Endometrial microvascular endothelial cells (primary cell): ENCODE measurements around the gene TAPT1. TPM values are rescaled to one million over a fixed set of nuclear protein-coding genes. Genes with fewer than 3 reads are reported as not detected.

Experiments used
- in situ Hi-C: cut with HindIII; loops from 2 replicates; pipeline ENCODE4 v1.10.0; 2017; ENCODE audit warnings: low sequenced_read_pairs, low pct_unique_long_range_greater_than_20kb; ENCODE audit errors: inconsistent ontology term
- total RNA-seq: library from RNA; depleted of rRNA; stranded (reverse); fragments of >200 nt; gene quantifications from one replicate; pipeline ENCODE4 v1.2.3, GENCODE V29; 2015; ENCODE audit errors: inconsistent ontology term

The TAPT1 gene
- total RNA-seq, 1 donor from 2014 or later, result 8.9 TPM

DNA sequence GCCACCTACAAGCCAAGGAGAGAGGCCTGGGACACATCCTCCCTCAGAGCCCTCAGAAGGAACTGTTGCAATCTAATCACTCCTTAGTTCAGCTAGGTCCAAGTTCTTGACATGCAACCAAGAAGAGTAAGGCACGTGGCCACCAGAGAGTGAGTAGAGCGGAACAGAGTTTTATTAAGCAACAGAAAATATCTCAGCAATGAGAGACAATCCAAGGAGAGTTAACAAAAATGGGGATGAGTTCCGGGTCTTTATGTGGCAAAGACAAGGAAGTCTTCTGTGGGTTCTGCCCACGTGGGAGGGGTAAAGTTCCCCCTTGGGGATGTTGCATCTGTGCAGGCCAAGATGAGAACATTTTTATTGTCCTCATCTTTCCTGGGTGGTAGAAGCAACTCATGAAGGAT, 104.0 kb downstream of the TAPT1 start:
- in situ Hi-C loops, result no loop called here

DNA sequence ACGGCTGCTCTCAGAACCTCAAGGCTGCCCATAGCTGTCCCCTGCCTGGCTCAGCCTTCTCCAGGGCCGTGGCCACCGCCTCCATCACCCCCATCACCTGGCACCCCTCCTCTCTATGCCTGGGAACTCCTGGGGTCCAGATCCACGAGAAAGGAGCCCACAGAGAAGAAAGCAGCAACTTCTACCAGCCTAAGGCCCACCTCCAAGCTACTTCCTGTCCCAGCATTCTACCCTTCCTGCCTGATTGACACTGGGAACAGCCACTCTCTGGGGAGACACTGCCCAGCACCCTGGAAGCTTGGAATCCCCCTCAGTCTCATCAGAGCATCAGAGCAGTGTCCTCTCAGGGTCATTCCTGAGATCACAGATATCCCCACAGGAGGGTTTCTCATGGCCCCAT, 105.6 kb downstream of the TAPT1 start:
- in situ Hi-C loops, result no loop called here

DNA sequence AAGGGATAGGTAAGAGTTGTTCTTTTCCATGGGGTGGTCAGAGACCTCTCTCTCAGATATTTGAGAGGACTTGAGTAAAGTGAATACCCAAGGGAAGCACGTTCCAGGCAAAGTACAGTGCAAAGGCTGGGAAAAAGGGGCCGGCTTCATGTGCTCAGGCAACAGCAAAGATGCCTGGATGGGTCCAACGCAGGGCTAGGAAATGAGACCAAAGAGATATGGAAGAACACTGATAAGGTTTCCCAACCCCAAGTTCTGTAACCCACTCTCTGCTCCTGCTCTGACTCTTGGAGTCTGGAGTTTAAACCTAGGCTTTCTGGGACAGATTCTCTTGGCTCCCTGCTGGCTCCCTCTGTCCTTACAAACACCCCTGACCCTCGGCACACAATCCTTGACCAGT, 106.3 kb downstream of the TAPT1 start:
- in situ Hi-C loops, result no loop called here

DNA sequence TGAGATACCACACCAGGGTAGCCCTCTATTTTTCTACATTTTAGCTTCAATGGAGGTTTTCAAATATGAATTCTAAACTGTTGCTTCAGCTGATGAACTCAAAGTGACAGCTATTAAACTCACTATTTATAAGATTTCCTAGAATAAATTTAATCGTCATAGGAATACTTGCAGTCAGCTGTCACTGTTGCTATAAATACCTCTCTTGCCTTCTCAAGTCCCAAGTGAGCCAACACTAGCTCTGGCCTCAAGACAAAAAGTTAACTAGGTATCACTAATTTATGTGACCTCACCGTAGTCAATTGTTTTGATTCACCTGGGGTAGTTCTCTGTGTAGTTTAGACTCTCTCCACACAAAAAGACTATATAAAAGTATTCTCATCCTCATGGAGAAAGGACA, 108.2 kb downstream of the TAPT1 start:
- in situ Hi-C loops, result no loop called here

DNA sequence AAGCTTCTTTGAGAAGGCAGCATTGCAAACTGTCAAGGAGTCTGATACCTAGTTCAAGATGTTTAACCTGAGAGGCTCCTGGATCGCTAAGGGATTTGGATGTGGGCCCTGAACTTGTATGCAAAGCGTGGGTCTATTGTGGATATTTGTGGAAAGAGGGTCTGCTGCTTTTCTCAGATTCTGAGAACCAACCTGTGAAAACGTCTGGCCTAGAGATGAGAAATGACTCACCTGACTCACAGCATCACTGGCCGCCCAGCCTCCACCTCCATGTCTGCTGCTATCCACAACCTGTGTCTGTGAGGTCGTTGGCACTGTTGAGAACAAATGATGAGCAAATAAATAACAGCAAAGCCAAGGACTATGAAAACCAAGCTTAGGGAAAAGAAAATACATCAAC, 109.1 kb downstream of the TAPT1 start:
- in situ Hi-C loops, result no loop called here

DNA sequence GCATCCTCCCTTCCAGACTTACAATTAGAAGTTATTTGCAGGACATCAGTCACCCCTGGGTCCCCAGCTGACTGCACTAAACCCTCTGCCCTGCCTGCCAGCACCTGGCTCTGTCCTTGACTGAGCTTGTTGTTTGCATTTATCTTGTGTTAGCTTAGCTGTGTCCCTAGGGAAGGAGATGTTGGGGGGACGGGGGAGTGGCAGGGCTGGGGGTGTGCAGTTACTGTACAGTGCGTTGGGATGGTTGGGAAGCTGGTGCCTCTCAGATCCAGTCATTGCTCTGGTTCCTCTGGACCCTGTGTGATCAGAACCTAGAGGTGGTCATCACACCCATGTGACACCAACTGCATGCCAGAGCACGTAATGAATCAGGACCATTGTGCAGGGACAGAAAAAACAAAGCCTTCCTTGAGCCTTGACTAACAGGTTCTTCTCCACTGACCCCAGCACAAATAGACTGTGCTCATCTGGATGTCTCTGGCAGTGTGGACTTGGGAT, 109.7 kb downstream of the TAPT1 start:
- in situ Hi-C loops, result no loop called here

DNA sequence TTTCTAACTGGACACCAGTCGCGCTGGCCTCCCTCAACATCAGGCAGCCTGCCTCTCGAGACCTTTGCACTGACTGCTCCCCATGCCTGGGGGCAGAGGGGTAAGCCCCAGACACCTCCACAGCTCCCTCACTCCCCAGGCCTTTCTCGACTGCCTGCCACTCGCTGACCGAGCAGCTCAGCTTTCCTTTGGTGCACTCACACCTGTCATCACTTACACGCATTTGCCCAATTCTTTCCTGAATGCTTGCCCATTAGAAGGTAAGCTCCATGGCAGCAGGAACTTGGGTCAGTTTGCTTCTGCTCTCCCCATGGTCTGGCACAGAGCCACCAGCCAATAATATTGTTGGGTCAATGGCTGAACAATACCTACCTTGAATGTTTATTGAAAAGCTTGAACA, 110.3 kb downstream of the TAPT1 start:
- in situ Hi-C loops, result no loop called here

DNA sequence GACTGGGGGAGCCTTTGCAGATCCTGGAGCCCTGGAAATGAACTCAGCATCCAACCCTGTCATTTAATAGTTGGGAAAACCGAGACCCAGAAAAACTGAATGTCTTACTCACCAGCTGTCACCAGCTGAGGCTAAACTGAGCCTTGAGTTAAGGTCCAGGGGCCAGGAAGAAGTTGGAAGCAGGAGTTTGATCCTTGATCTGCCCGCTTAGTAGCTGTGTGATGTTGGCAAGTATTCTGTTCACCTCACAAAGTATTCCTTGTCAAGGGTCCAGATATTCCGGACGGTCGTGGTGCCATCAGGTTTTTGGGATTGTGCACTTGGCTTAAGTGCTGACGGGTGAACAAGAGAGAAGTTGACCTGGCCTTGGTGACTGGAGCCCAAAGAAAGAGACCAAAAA, 111.7 kb downstream of the TAPT1 start:
- in situ Hi-C loops, result no loop called here

DNA sequence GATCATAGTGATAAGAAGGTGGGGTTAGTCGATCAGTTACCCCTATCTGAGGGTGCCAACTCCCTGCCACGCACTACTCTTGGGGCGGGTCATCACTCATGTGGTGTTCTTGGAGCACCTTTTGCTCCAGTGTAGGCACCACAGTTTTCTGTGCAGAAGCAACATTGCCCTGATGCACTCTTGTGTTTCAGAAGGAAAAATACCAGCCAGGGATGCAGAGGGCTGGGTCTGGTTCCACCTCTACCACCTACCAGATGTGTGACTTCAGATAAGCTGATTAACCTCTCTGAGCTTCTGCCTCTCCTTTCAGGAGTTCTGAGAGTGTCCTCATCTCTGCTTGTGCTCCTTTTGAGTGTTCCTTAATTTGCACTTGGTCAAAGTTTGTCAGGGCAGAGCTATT, 112.5 kb downstream of the TAPT1 start:
- in situ Hi-C loops, result no loop called here

DNA sequence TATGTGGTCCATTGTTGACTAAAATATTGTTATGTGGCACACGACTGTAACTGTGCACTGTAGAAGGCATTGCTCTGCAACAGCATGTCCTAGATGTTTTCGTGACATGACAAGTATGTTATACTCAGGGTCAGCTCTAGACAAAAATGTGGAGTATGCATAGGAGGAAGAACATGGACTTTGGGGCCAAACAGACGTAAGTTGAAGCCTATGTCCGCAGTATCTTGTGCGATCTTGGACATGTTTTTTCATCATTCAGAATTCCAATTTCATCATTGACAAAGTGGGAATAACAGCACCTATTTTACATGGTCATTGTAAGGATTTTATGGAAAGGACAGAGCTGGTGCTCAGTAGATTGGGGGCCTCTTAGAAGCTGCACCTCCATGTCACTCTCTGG, 114.7 kb downstream of the TAPT1 start:
- in situ Hi-C loops, result no loop called here

DNA sequence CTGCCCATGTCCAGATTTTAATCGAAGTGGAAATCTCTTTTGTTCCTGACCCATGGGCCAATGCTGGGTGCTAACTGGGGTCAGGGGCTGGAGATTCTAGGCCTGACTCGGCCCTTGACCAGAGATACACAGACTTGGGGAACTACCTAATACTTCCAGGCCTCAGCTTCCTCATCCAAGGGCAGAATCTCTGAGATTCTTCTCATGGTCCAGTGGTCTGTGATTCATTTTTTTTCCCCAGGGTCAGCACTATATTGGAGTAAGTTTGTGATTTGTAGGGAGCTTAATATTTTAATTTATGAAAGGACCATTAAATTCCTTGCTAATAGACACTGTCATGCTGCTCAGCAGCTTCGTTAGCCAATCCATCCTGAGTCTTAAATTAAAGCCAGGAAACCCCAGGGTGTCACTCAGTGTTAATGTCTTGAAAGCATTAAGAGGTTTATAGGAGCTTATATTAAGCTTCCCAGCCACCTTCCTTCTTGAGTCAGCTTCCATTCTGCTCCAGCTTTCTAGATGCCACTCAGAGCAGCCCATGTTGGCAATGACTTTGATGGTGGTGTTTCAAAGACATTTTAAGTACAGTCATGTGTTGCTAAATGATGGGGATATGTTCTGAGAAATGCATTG, 115.5 kb downstream of the TAPT1 start:
- in situ Hi-C loops, result no loop called here

Other genes starting within 250 kb of the TAPT1 start
- gene PROM1, start 142.4 kb downstream of the TAPT1 start, total RNA-seq, result 0.74 TPM